Measurements from ENCODE around the gene CCL17. TPM values are rescaled to one million over a fixed set of nuclear protein-coding genes. Genes with fewer than 3 reads are reported as not detected.

Gene CCL17
- total and polyA plus RNA-seq, 10 of the 15 experiments (the other 5 are each of a cell fraction or from before 2014, with no cell fraction given), result 1.2 to 84.9 (median 34.2) TPM

DNA sequence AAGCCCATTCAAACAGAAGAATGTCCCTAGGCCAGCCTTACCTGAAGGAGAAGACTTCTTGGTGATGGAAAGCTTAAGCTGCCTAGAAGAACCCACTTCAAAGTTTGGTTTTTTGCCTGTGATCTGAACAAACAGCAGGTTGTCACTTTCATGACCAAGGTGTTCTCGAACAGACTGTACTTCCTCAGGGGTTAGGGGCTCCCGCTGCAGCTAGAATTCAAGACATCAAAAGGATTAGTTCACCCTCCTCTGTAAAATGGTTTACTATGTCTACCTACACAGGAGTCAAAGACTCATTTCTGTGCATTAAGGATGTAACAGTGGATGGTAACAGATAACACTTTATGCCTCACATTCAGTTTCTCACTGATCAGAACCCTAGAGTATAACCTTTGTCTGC is 29.4 kb downstream of the CCL17 start:
- H3K4me3 ChIP-seq, result no peak overlapping the region
- POLR2A ChIA-PET, result no interaction called here
- intact Hi-C loops (cut with micrococcal nuclease; ENCODE audit: unreplicated experiment), result no loop called here
- no TSS peak for BruUV-seq (replicated peaks)
- FAIRE-seq, result no peak
- TF ChIP-seq KDM1A (IDR thresholded peaks at IDR 0.05; ENCODE audit: borderline replicate concordance) (no peak), SUZ12 (IDR thresholded peaks at IDR 0.05; ENCODE audit: unreplicated experiment) (no peak), CHD4 (IDR thresholded peaks at IDR 0.05) (no peak), ASH2L (IDR thresholded peaks at IDR 0.05; ENCODE audit: borderline replicate concordance, low read depth) (no peak), SIN3A (IDR thresholded peaks at IDR 0.05; ENCODE audit: low read depth, low read length) (no peak), ZNF592 (IDR thresholded peaks at IDR 0.05) (no peak)
- TF ChIP-seq, protein P1, sequence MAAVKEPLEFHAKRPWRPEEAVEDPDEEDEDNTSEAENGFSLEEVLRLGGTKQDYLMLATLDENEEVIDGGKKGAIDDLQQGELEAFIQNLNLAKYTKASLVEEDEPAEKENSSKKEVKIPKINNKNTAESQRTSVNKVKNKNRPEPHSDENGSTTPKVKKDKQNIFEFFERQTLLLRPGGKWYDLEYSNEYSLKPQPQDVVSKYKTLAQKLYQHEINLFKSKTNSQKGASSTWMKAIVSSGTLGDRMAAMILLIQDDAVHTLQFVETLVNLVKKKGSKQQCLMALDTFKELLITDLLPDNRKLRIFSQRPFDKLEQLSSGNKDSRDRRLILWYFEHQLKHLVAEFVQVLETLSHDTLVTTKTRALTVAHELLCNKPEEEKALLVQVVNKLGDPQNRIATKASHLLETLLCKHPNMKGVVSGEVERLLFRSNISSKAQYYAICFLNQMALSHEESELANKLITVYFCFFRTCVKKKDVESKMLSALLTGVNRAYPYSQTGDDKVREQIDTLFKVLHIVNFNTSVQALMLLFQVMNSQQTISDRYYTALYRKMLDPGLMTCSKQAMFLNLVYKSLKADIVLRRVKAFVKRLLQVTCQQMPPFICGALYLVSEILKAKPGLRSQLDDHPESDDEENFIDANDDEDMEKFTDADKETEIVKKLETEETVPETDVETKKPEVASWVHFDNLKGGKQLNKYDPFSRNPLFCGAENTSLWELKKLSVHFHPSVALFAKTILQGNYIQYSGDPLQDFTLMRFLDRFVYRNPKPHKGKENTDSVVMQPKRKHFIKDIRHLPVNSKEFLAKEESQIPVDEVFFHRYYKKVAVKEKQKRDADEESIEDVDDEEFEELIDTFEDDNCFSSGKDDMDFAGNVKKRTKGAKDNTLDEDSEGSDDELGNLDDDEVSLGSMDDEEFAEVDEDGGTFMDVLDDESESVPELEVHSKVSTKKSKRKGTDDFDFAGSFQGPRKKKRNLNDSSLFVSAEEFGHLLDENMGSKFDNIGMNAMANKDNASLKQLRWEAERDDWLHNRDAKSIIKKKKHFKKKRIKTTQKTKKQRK (IDR thresholded peaks at IDR 0.05; ENCODE audit: low read depth, low read length), result no peak
- no peak overlapping the region for H3K9ac ChIP-seq (ENCODE audit: control insufficient read depth, insufficient read depth, low read length)
- H3K36me3 ChIP-seq (ENCODE audit: control insufficient read depth in 2 of 2, insufficient read depth in 2 of 2, low read length in 1 of 2), result peaks cover 15 to 36% of the 10 kb centered on the region in 2 experiments
- no peaks in the 10 kb centered on the region; the same call in 2 of the 3 replicates for H3K9me3 ChIP-seq (replicated peaks; ENCODE audit: control insufficient read depth, insufficient read depth, low read length)
- no peaks in the 10 kb centered on the region for H4K20me1 ChIP-seq (ENCODE audit: control insufficient read depth, insufficient read depth)
- no peak for DNase-seq (ENCODE audit: low read depth, low spot score)
- no peaks in the 10 kb centered on the region for H3K4me1 ChIP-seq (ENCODE audit: control insufficient read depth, insufficient read depth, low read length)
- no peak overlapping the region for H3K27ac ChIP-seq (ENCODE audit: control insufficient read depth, insufficient read depth)
- no peak overlapping the region for H3K4me2 ChIP-seq (ENCODE audit: control insufficient read depth, insufficient read depth)
- SMC1A ChIA-PET (ENCODE audit: uncharacterized antibody, unreplicated experiment), result no interaction called here
- RAD21 ChIA-PET (ENCODE audit: unreplicated experiment), result no interaction called here
- WGBS (ENCODE audit: insufficient coverage, insufficient replicate concordance, low lambda C conversion rate, missing lambda C conversion rate), result 100% methylated on average over 2 of the region's 2 CpGs
- CTCF ChIA-PET, result interaction anchor here (1.2 to 1.7 kb wide), 2 partner anchors 12 to 16 kb away, joined by 3 to 11 read pairs; no protein-coding TSS in a partner anchor
- H3K79me2 ChIP-seq (ENCODE audit: control insufficient read depth, insufficient read depth, low read length), result no peaks in the 10 kb centered on the region
- ATAC-seq, result no peak
- in situ Hi-C loops (cut with MboI), result no loop called here
- no peak overlapping the region for H2AFZ ChIP-seq (ENCODE audit: control insufficient read depth, low read depth, low read length)
- no peaks in the 10 kb centered on the region for H3K27me3 ChIP-seq (replicated peaks in 1 of 2; ENCODE audit: control insufficient read depth in 2 of 2, insufficient read depth in 2 of 2, low read length in 1 of 2)
